Tibial artery (tissue), 4 donors: ENCODE data around the gene PRPF38A.

Experiments used
- DNase-seq, 2 donors: peaks; one replicate each; pipeline ENCODE4 v3.0.0-alpha.2; 2019
- H3K27ac ChIP-seq, 2 donors: fragments of 200-600 bp; sonication (generic) in 1 of 2; 1 replicate in 1 of 2; 2 replicates in 1 of 2; pipeline ENCODE4 v1.5.1; 2018 to 2019; ENCODE audit warnings: mild to moderate bottlenecking in 1 of 2
- H3K27me3 ChIP-seq, 2 donors: fragments of 200-600 bp; sonication (generic) in 1 of 2; one replicate each; pipeline versions ENCODE4 v1.5.1 to v1.6.0; 2016 to 2019
- H3K36me3 ChIP-seq, 3 donors: fragments of 200-600 bp; sonication (generic) in 2 of 3; one replicate each; pipeline ENCODE4 v1.5.1; 2016 to 2019; ENCODE audit warnings: mild to moderate bottlenecking in 2 of 3
- H3K4me1 ChIP-seq, 4 donors: fragments of 200-600 bp; sonication (generic) in 2 of 4; 1 replicate in 3 of 4; 2 replicates in 1 of 4; pipeline ENCODE4 v1.5.1; 2016 to 2019
- H3K4me3 ChIP-seq, 2 donors: fragments of 200-600 bp; sonication (generic) in 1 of 2; 1 replicate in 1 of 2; 2 replicates in 1 of 2; pipeline ENCODE4 v1.5.1; 2018 to 2019; ENCODE audit warnings: mild to moderate bottlenecking in 2 of 2
- H3K9me3 ChIP-seq, 3 donors: fragments of 200-600 bp; sonication (generic) in 1 of 3; one replicate each; pipeline ENCODE4 v1.5.1; 2016 to 2019
- CTCF ChIP-seq, 2 experiments: fragments of 200-600 bp in 1 of 2; fragments of 450-650 bp in 1 of 2; IDR thresholded peaks; one replicate each; pipeline ENCODE4 v1.5.1; 2017 to 2019; ENCODE audit warnings: antibody characterized with exemption in 2 of 2, mild to moderate bottlenecking in 1 of 2, moderate library complexity in 1 of 2
- intact Hi-C: fragments of 100-400 bp; cut with DNase I; formaldehyde crosslinking; loops from one replicate; pipeline ENCODE4 v1.15.0; 2023; ENCODE audit warnings: low total_unique reads

Gene PRPF38A

GRCh38 chr1:52427152-52427551 lies 22.8 kb downstream of the PRPF38A start:
- TF ChIP-seq CTCF (IDR thresholded peaks at IDR 0.05), result no peak
- Histone ChIP-seq H3K9me3 (no peaks in the 10 kb centered on the region), H3K36me3 (peaks cover 33 to 55% (median 54%) of the 10 kb centered on the region in 3 donors), H3K4me3 (no peak overlapping the region), H3K27ac (no peak overlapping the region), H3K27me3 (no peaks in the 10 kb centered on the region), H3K4me1 (no peaks in the 10 kb centered on the region)
- no peak for DNase-seq
- intact Hi-C loops, result no loop called here

- H3K27me3 ChIP-seq, result no peaks in the 10 kb centered on the region
- H3K4me1 ChIP-seq, result no peaks in the 10 kb centered on the region
- no peaks in the 10 kb centered on the region for H3K9me3 ChIP-seq
- H3K4me3 ChIP-seq, result no peak overlapping the region
- DNase-seq, result no peak
- peaks cover 42 to 89% (median 82%) of the 10 kb centered on the region in 3 donors for H3K36me3 ChIP-seq
- intact Hi-C loops, result no loop called here
- TF ChIP-seq CTCF (IDR thresholded peaks at IDR 0.05), result no peak
- no peak overlapping the region for H3K27ac ChIP-seq
These were observed 28.4 kb downstream of the PRPF38A start for GRCh38 chr1:52432807-52433206.

- no peak for TF ChIP-seq CTCF (IDR thresholded peaks at IDR 0.05)
- no peaks in the 10 kb centered on the region for H3K9me3 ChIP-seq
- H3K36me3 ChIP-seq, result peaks cover 32 to 85% (median 73%) of the 10 kb centered on the region in 3 donors
- DNase-seq, result no peak
- no peak overlapping the region for H3K27ac ChIP-seq
- intact Hi-C loops, result no loop called here
- H3K27me3 ChIP-seq, result no peaks in the 10 kb centered on the region
- no peaks in the 10 kb centered on the region for H3K4me1 ChIP-seq
- no peak overlapping the region for H3K4me3 ChIP-seq
These were observed 30.8 kb downstream of the PRPF38A start for GRCh38 chr1:52435211-52435610.

- H3K27me3 ChIP-seq, result no peaks in the 10 kb centered on the region
- H3K27ac ChIP-seq, result no peak overlapping the region
- H3K36me3 ChIP-seq, result peaks cover 31 to 80% (median 69%) of the 10 kb centered on the region in 3 donors
- H3K4me1 ChIP-seq, result no peaks in the 10 kb centered on the region
- no peak overlapping the region for H3K4me3 ChIP-seq
- DNase-seq, result no peak
- H3K9me3 ChIP-seq, result no peaks in the 10 kb centered on the region
- no peak for TF ChIP-seq CTCF (IDR thresholded peaks at IDR 0.05)
- intact Hi-C loops, result no loop called here
These were observed 31.2 kb downstream of the PRPF38A start for GRCh38 chr1:52435650-52436049.

- TF ChIP-seq CTCF (IDR thresholded peaks at IDR 0.05), result no peak
- no peaks in the 10 kb centered on the region for H3K4me1 ChIP-seq
- no peaks in the 10 kb centered on the region for H3K27me3 ChIP-seq
- no peak overlapping the region for H3K4me3 ChIP-seq
- H3K9me3 ChIP-seq, result no peaks in the 10 kb centered on the region
- intact Hi-C loops, result no loop called here
- peaks cover 21 to 79% (median 64%) of the 10 kb centered on the region in 3 donors for H3K36me3 ChIP-seq
- no peak for DNase-seq
- H3K27ac ChIP-seq, result no peak overlapping the region
These were observed 32.4 kb downstream of the PRPF38A start for GRCh38 chr1:52436817-52437216.

GRCh38 chr1:52439976-52440375 lies 35.6 kb downstream of the PRPF38A start:
- Histone ChIP-seq H3K9me3 (no peaks in the 10 kb centered on the region), H3K4me3 (no peak overlapping the region), H3K36me3 (peaks cover 25 to 80% (median 54%) of the 10 kb centered on the region in 3 donors), H3K27ac (no peak overlapping the region), H3K4me1 (no peaks in the 10 kb centered on the region), H3K27me3 (no peaks in the 10 kb centered on the region)
- DNase-seq, result no peak
- no peak for TF ChIP-seq CTCF (IDR thresholded peaks at IDR 0.05)
- intact Hi-C loops, result no loop called here
